HG02943 (cell line): ENCODE results near the gene STK24.
"Not testable (repeated sequence)": the region's sequence is repeated elsewhere in the genome, so short reads cannot be mapped to it uniquely, and the experiment has no call there.

Experiments used
- ATAC-seq: cut with Tn5 transposase; IDR thresholded peaks from one replicate; pipeline ENCODE4 v1.9.1; 2021; ENCODE audit warnings: mild to moderate bottlenecking, low read depth, moderate library complexity; ENCODE audit not compliant: unreplicated experiment

STK24 gene

GRCh38 chr13:98576963-98577835, at the start of gene STK24:
STK24 (minus strand) TSS chr13:98577107; CDS start chr13:98576786, 321 bp downstream.
- ATAC-seq, result peak; percentile 52

GRCh38 chr13:98626298-98626935, 49.5 kb upstream of the STK24 start:
- no peak for ATAC-seq

- not testable (repeated sequence) for ATAC-seq
These were observed 47.7 kb upstream of the STK24 start for GRCh38 chr13:98624589-98624988.

- no peak for ATAC-seq
These were observed 46.0 kb upstream of the STK24 start for GRCh38 chr13:98622931-98623331.

DNA sequence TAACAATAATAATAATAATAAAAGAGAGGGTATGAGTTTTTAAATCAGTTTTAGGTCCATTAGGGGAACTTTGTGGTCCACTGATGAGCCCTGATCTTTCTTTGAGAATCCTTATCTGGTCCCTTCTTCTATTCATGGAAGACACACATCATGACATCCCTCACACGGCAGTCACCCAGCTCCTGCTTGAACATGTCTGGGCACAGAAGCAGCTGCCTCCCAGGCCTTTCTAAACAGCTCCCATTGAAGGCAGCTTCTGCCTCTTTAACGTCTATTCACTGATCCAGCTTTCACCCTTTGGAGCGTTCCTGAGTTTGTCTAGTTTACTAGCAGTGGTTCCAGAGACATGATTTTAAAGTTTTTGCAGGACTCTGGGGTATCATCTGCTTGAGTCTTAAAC, 42.6 kb upstream of the STK24 start:
- ATAC-seq, result no peak

DNA sequence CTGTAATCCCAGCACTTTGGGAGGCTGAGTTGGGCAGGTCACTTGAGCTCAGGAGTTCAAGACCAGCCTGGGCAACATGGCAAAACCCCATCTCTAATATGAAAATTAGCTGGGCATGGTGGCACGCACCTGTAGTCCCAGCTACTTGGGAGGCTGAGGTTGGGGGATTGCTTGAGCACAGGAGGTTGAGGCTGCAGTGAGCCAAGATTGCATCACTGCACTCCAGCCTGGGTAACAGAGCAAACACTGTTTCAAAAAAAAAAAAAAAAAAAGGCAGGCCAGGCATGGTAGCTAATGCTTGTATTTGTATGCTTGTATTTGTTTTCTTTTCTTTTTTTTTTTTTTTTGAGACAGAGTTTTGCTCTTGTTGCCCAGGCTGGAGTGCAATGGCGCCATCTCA, 38.7 kb upstream of the STK24 start:
- ATAC-seq, result not testable (repeated sequence)

DNA sequence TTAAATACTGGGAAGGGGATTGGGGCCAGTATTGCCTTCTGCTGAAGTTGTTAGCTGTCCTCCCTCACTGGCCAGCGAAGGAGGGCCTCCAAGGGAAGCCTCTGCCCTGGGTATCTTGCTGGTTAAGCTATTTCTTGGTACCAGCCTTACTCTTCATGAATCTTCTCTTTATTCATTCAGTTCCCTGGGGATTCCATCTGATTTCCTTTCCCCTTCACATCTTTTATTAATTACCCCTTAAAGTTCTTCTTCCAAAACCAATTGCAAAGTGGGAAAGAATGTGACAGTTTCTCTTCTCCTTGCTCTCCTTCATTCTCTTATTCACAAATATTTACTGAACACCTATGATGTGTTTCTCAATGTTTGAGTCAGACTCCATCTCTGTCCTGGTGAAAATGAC, 36.7 kb upstream of the STK24 start:
- no peak for ATAC-seq

DNA sequence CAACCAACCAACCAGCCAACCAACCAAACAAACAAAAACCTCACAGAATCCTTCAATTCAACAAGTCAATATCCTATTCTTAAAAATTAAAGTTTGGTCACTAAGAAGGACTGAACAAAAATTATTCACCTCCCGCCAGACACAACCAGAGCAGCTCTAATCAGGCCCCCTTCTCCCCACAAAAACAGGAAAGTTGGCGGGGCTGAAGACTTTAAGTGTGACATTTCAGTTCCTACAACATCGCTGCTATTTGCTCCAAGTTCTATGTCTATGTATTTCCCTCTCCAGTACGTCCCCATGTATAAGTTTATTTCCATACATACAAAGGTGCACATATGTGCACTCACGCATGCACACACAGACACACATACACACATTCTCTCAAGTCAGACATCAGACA, 32.8 kb upstream of the STK24 start:
- no peak for ATAC-seq

GRCh38 chr13:98606296-98606695, 29.4 kb upstream of the STK24 start:
- ATAC-seq, result no peak

DNA sequence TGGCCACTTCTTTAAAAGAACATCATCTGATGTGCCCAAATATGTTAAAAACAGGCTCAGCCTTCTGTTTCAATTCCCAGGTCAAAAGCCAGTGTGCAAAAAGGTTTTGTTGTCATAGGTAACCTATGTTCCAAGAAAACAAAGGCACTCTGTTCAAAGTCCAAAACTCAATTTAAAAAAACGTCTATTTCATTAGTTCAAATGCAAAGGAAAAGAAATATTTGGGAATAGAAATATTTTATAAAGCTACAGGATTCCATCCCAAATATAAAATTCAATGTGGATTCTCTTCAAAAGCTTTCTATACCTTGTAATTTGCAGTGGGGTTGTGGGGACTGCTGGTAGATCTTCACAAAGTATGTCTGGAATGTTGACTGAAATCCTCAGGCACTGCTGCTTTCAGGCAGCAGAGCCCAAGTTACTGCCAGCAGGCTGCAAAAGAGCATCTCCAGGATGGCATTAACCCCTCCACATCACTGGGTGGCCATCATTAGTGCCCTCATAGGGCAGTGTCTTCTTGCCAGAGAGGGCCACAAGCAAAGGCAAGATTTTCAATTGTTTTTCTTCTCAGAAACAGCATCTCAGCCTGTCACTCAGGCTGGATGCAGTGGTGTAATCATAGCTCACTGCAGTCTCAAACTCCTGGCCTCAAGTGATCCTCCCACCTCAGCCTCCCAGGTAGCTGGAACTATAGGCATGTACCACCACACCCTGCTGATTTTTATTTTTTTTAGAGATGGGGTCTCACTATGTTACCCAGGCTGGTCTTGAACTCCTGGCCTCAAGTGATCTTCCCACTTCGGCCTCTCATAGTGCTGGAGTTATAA, 22.8 kb upstream of the STK24 start:
- ATAC-seq, result no peak

DNA sequence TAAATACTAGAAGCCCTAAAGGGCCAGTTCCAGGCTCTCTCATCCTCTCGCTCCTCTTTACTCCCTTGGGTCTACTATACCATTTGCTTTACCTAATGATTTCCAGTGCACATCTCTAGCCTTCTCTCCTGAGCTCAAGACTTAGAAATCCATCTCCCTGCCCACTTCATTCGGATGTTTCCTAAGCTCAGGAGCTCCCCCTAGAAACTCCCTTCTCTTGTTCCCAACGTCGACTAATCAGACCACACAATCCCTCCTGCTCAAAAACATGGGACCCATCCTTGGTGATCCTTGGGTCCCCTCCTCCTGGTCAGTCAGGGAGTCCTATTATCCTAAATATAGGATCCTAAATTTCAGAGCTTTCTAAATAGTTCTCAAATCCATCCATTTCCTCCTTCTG, 21.1 kb upstream of the STK24 start:
- ATAC-seq, result no peak

- no peak for ATAC-seq
These were observed 18.2 kb upstream of the STK24 start for GRCh38 chr13:98595134-98595533.

GRCh38 chr13:98592362-98592732, 15.4 kb upstream of the STK24 start:
- ATAC-seq, result no peak

DNA sequence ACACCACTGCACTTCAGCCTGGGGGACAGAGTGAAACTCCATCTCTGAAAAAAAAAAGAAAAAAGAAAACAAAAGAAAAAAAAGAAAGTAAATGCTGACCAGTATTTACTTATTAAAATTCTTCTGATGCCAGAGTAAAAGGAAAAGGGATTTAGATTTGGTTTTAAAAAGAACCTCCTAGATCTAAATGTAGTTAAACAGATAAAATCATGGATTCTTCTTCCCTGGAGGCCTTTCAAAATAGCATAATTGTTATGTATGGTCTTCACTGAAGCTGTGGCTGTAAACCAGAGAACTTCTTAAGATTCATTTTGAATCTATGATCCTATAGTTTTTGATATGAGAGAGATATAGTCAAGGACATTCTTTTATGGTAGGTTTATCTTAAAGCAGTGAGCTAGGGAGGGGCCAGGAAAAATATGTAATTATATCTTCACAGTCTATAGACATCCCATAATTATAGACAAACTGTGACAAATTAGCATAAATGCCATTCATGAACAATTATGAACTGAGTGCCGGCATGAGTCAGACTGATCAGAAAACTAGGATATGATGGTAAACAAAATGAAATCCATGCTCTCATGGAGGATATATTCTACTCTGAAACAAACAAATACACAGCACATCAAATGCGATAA, 14.9 kb upstream of the STK24 start:
- ATAC-seq, result no peak

DNA sequence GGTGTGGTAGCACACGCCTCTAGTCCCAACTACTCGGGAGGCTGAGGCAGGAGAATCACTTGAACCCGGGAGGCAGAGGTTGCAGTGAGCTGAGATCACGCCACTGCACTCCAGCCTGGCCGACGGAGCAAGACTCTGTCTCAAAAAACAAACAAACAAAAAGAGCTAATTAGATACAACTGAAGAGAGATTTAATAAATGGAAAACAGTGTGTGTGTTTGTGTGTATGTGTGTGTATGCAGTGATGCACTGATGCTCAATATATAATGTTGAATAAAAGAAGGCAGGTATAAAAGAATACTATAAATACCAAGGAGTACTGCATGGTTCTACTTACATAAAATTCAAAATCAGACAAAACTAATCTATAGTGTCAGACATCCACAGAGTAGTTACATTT, 13.6 kb upstream of the STK24 start:
- ATAC-seq, result not testable (repeated sequence)

- not testable (repeated sequence) for ATAC-seq
These were observed 12.6 kb upstream of the STK24 start for GRCh38 chr13:98589516-98589915.

DNA sequence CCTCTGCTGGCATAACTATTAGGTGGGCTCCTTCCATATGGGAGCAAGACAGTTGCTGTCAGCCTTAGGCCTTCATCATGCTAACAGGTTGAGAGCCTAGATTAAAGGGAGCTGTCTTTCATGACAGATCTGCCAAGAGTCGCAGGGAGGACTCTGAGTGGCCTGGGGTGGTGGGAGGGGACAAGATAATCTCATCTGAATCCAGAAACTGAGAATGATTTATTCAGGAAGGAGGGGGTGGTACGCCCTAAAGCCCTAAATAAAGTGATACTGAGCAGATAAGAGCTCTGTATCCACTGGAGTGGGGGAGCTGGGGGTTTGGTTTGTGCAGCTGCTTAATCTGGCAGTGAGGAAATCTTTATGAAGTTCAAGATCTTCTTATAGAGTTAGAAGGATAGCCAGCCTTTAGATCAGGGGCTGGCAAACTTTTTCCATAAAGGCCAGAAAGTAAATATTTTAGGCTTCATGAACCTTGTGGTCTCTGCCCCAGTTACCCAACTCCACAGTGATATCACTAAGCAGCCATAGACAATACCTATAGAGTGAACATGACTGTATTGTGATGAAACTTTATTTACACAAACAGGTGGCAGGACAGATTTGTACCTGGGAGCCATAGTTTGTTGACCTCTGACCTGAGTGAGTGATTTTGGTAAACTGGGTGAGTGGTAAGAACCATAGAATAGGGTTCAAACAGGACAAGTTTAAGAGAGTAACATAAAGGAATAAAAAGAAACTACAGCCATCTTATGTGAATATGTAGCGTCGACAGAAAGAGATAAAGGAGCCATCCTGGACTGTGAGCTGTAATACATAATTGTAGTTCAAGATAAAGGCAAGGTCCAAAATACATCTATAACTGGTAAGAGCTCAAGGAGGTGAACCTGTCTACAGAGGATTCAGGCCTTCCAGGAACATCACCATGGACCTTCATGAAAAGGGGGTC, 9.8 kb upstream of the STK24 start:
- ATAC-seq, result no peak

- ATAC-seq, result no peak
These were observed 9.0 kb upstream of the STK24 start for GRCh38 chr13:98585946-98586345.

DNA sequence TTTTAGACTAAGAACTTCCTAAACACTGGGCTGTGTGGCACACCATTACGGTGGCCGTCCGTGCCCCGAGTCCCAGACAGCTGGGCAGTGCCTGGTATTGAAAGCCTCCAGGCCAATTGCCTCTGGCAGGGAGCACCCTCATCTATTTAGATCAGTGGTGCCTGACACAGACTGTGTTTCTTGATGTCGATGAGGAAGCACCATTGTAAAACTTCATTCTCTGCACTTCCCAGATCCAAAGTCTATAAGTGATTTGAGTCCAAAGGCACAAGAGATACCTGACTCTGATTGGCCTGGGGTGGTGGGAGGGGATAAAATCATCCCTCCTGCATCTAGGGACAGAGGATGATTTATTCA, 8.5 kb upstream of the STK24 start:
- no peak for ATAC-seq
